Epithelial cell of proximal tubule (primary cell): Measurements from ENCODE around the gene RNASEH2B. TPM values are rescaled to one million over a fixed set of nuclear protein-coding genes. Genes with fewer than 3 reads are reported as not detected.

Experiments used
- DNase-seq: peaks from one replicate; pipeline ENCODE4 v3.0.0-alpha.2; 2011; ENCODE audit warnings: low read depth
- H3K4me3 ChIP-seq: 2 replicates; pipeline ENCODE4 v1.5.1; 2011; ENCODE audit warnings: low read depth, mild to moderate bottlenecking, low read length
- CTCF ChIP-seq: conservative IDR thresholded peaks from 2 replicates; pipeline ENCODE4 v1.5.1; 2012; ENCODE audit warnings: low read depth, mild to moderate bottlenecking, low read length
- total RNA-seq: library from RNA; depleted of rRNA; stranded (reverse); fragments of >200 nt; gene quantifications from 2 replicates; pipeline ENCODE4 v1.2.3, GENCODE V29; 2015

Gene RNASEH2B
- total RNA-seq, 1 donor from 2014 or later, result 28.3 TPM

DNA sequence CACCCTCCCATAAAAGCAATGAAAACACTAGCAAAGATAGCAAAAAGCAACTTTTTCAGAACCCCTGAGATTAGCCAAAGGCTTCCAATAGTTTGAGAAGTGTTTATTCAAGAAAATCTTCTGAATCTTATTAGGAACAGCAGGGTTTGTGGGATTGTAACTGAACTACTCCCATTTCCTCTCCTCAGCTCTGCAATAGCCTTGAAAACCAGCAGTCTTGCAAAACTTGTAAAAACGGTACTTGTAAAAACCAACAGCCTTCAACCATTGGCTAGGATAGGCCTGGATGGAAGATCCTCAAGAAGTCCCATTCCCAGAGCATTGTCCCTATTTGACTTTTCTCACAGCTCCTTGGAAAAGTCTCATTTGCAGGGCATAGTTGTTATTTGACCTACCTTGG, 12.1 kb downstream of the RNASEH2B start:
- no peak for TF ChIP-seq CTCF
- H3K4me3 ChIP-seq, result no peak overlapping the region
- DNase-seq, result no peak

- no peak for TF ChIP-seq CTCF
- DNase-seq, result no peak
- H3K4me3 ChIP-seq, result no peak overlapping the region
Measured at GRCh38 chr13:50923272-50923671, 13.7 kb downstream of the RNASEH2B start.

DNA sequence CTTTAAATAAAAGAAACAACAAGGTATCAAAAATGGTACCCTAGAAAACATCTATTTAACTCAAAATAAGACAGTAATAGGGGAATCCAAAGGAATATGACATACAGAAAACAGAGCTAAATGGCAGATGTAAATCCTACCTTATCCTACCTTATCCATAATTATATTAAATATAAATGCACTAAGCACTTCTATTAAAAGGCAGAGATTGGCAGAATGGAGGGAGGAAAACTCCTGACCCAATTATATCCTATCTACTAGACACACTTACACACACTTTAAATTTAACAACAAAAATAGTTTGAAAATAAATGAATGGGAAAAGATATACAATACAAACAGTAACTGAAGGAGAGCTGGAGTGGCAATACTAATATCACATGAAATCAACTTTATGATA, 14.4 kb downstream of the RNASEH2B start:
- no peak for DNase-seq
- TF ChIP-seq CTCF, result no peak
- H3K4me3 ChIP-seq, result no peak overlapping the region

GRCh38 chr13:50927701-50928100, 18.1 kb downstream of the RNASEH2B start:
- no peak overlapping the region for H3K4me3 ChIP-seq
- no peak for TF ChIP-seq CTCF
- no peak for DNase-seq

DNA sequence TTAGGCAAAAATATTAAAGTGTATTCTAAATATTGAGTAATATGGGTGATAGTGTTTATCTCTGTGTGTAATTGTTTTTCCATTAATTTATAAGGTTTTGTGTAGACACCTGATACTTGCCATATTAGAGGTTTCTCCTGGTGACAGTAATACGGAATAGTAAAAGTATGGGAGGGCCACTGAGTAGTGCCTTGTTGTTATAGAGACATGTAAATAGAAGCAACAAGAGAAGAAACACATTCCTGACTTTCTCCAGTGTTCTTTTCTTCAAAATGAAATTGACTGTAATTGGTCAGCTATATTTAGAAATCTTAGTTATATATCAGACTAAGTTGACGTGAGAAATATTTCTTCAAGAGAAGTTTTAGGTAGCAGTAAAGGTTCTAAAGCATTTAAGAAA, 18.5 kb downstream of the RNASEH2B start:
- no peak for DNase-seq
- TF ChIP-seq CTCF, result no peak
- no peak overlapping the region for H3K4me3 ChIP-seq

DNA sequence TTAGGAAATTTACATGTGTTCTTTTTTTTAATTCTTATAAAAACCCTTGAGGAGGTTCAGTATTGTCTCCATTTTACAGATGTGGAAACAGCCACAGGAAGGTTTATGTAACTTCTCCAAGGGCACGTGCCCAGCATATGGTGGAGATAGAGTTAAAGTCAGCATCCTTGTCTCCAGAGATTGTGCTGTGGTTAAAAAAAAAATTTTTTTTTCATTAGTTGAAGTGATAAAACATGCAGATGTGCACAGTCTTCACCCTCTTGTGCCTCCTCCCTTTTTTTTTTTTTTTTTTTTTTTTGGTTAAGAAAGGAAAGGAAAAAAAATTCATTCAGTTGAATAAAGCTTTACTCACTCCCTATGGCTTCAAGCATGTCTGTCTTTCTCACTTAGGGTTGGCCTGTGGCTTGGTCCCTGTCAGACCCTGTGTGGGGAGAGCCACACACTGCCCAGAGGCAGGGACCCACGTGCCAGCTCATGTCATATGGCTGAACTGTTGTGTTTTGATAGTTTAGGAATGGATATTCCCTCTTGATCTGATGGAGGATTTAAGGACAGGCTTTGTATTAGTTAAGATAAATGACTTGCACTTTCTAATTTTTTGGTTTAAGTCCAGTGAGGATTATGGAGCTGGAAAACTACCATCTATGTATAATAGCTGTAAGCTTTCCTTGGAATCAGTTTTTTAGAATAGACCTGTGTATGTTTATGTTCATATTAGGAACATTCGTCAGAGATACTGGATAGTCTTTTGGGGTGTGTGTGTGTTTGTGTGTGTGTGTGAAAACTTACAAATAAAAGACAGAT, 19.3 kb downstream of the RNASEH2B start:
- no peak for TF ChIP-seq CTCF
- DNase-seq, result no peak
- H3K4me3 ChIP-seq, result no peak overlapping the region

DNA sequence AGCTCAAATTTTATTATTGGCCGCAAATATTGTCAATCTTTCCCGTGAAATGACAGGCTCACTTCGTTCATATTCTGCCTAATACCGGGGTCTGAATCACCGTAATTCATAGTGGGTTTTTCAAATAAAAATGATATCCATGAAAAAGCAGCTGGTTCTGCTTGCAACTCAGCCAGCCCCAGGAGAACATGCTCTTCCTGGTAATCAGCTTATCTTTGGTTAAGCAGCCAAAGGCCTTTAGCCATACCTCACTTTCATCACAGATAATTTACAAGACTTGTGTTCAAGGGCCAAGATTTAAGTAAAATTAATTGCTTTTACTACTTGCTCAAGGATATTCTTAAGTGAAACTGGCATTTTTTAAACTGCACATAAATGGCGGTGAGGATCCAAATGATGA, 22.5 kb downstream of the RNASEH2B start:
- TF ChIP-seq CTCF, result no peak

More for the DNA sequence above, 22.5 kb downstream of the RNASEH2B start:
- DNase-seq, result no peak
- H3K4me3 ChIP-seq, result no peak overlapping the region
